Measurements from ENCODE around the gene EIF3L.

DNA sequence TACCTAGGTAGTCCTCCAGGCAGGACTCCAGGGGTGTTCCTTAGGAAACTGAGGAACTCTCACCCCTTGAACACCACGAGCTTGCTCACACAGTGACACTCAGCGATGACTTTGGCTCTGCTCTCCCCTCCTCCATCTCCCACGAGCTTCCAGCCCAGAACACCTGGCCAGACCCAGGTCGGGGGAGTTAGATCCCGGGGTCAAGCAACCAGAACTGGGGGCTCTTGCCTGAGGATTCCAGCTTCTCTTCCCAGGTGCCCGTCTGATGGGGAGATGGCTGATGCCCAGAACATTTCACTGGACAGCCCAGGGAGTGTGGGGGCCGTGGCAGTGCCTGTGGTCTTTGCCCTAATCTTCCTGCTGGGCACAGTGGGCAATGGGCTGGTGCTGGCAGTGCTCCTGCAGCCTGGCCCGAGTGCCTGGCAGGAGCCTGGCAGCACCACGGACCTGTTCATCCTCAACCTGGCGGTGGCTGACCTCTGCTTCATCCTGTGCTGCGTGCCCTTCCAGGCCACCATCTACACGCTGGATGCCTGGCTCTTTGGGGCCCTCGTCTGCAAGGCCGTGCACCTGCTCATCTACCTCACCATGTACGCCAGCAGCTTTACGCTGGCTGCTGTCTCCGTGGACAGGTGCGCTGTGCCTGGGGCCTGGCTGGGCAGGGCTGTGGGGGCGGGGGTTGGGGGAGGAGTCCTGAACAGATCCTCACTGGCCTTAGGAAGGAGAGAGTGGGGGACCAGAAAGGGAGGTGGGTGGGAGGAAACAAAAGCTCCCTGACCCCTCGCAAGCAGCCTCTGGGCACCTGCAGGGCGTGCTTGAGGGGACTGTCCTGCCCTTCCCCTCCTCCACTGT is 25.9 kb upstream of the EIF3L start, which contains the start of gene GALR3:
- TF ChIP-seq CTCF (IDR thresholded peaks at IDR 0.05): no peak
- no peak for TF ChIP-seq POLR2A (IDR thresholded peaks at IDR 0.05)

Measured in adrenal gland (tissue), 5 donors.